H1 (cell line): ENCODE measurements around the gene GSTO1.

ENCODE experiments used
- BRCA1 ChIP-seq: IDR thresholded peaks from 2 replicates; pipeline ENCODE4 v1.6.1; 2012; ENCODE audit warnings: low read depth, low read length, improper control_type of control experiment
- SP2 ChIP-seq: IDR thresholded peaks from 2 replicates; pipeline ENCODE4 v1.6.1; 2012; ENCODE audit warnings: mild to moderate bottlenecking, low read length, inconsistent platforms
- ZNF274 ChIP-seq: IDR thresholded peaks from 2 replicates; pipeline ENCODE4 v1.7.0; 2012; ENCODE audit warnings: low read length, borderline replicate concordance; ENCODE audit errors: extremely low read depth
- TF ChIP-seq, protein P1 (sequence below), 3 experiments: IDR thresholded peaks; 1 replicate in 2 of 3; 2 replicates in 1 of 3; pipeline versions ENCODE4 v1.5.1 to v1.6.1; 2011; ENCODE audit warnings: low read length in 3 of 3, mild to moderate bottlenecking in 3 of 3, inconsistent platforms in 2 of 3, low read depth in 1 of 3, moderate library complexity in 1 of 3; ENCODE audit not compliant: insufficient read depth in 1 of 3; ENCODE audit errors: control extremely low read depth in 1 of 3

DNA sequence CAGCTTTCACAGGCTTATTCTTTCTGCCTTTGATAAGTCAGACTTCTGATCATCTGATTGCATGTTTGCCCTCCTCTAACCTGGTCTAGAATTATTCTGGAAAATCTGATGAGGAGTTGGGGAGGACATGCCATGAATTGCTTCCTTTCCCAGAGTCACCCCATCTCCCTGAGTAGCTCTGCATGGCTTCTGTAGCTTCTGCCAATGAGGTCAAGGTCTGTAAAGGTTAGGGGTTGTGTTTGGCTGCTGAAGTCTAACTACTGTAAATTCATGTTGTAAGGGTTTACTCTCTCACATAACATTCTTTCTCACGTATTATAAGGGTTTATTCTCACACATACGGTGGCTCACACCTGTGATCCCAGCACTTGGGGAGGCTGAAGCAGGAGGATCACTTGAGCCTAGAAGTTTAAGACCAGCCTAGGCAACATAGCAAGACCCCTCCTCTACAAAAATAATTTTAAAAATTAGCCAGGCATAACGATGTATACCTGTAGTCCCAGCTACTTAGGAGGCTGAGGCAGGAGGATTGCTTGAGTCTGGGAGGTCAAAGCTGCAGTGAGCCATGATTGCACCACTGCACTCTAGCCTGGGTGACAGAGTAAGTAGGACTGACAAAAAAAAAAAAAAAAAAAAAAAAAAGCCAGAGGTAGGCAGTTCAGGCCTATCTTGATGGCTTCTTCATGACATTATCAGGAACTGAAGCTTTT lies 25.0 kb downstream of the GSTO1 start:
- TF ChIP-seq ZNF274 (no peak), SP2 (no peak), BRCA1 (no peak)
- TF ChIP-seq, protein P1, sequence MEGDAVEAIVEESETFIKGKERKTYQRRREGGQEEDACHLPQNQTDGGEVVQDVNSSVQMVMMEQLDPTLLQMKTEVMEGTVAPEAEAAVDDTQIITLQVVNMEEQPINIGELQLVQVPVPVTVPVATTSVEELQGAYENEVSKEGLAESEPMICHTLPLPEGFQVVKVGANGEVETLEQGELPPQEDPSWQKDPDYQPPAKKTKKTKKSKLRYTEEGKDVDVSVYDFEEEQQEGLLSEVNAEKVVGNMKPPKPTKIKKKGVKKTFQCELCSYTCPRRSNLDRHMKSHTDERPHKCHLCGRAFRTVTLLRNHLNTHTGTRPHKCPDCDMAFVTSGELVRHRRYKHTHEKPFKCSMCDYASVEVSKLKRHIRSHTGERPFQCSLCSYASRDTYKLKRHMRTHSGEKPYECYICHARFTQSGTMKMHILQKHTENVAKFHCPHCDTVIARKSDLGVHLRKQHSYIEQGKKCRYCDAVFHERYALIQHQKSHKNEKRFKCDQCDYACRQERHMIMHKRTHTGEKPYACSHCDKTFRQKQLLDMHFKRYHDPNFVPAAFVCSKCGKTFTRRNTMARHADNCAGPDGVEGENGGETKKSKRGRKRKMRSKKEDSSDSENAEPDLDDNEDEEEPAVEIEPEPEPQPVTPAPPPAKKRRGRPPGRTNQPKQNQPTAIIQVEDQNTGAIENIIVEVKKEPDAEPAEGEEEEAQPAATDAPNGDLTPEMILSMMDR (IDR thresholded peaks at IDR 0.05; ENCODE audit: control extremely low read depth in 1 of 3, insufficient read depth in 1 of 3, low read depth in 1 of 3, low read length in 3 of 3): no peak
